GM21381 (cell line): Measurements from ENCODE around the gene BSG.
"Not testable (repeated sequence)": the region's sequence is repeated elsewhere in the genome, so short reads cannot be mapped to it uniquely, and the experiment has no call there.

Experiments used
- ATAC-seq: cut with Tn5 transposase; IDR thresholded peaks from one replicate; pipeline ENCODE4 v1.9.1; 2021; ENCODE audit warnings: mild to moderate bottlenecking, moderate library complexity; ENCODE audit not compliant: unreplicated experiment

The BSG gene

GRCh38 chr19:602391-603301 is 30.2 kb downstream of the BSG start:
- no peak for ATAC-seq

GRCh38 chr19:603302-603639 is 30.9 kb downstream of the BSG start:
- not testable (repeated sequence) for ATAC-seq

GRCh38 chr19:603779-604178 is 31.4 kb downstream of the BSG start:
- ATAC-seq: not testable (repeated sequence)

- no peak for ATAC-seq
These were observed 32.0 kb downstream of the BSG start for GRCh38 chr19:604355-604754.

GRCh38 chr19:605061-605971 is 32.9 kb downstream of the BSG start:
- not testable (repeated sequence) for ATAC-seq

GRCh38 chr19:607301-608154 is 35.1 kb downstream of the BSG start:
- ATAC-seq: no peak

- no peak for ATAC-seq
These were observed 36.0 kb downstream of the BSG start for GRCh38 chr19:608155-609003.

- ATAC-seq: no peak
These were observed 36.6 kb downstream of the BSG start for GRCh38 chr19:609004-609346.

- no peak for ATAC-seq
These were observed 37.8 kb downstream of the BSG start for GRCh38 chr19:610071-610800.

GRCh38 chr19:610801-611480 is 38.5 kb downstream of the BSG start:
- ATAC-seq: no peak

- ATAC-seq: no peak
These were observed 39.1 kb downstream of the BSG start for GRCh38 chr19:611481-611868.

GRCh38 chr19:612941-613340 is 40.5 kb downstream of the BSG start:
- no peak for ATAC-seq

- ATAC-seq: no peak
These were observed 41.6 kb downstream of the BSG start for GRCh38 chr19:613732-614567.

- no peak for ATAC-seq
These were observed 43.2 kb downstream of the BSG start for GRCh38 chr19:615619-616018.

- no peak for ATAC-seq
These were observed 43.8 kb downstream of the BSG start for GRCh38 chr19:616062-616700.

- ATAC-seq: no peak
These were observed 44.5 kb downstream of the BSG start for GRCh38 chr19:616747-617526.
